GM12892 (cell line): Measurements from ENCODE around the gene ULK4.
"Not testable (repeated sequence)": the region's sequence is repeated elsewhere in the genome, so short reads cannot be mapped to it uniquely, and the experiment has no call there.

Source experiments
- POLR2A ChIP-seq: IDR thresholded peaks from 2 replicates; pipeline ENCODE4 v1.6.1; 2011; ENCODE audit warnings: low read depth, low read length, control low read depth
- POLR2AphosphoS5 ChIP-seq: IDR thresholded peaks from 2 replicates; pipeline ENCODE4 v1.6.1; 2011; ENCODE audit warnings: low read depth, low read length, control low read depth
- TAF1 ChIP-seq: IDR thresholded peaks from 2 replicates; pipeline ENCODE4 v1.6.1; 2011; ENCODE audit warnings: low read depth, mild to moderate bottlenecking, control low read depth, low read length, borderline replicate concordance

GRCh38 chr3:41675102-41675501 lies 286.8 kb downstream of the ULK4 start:
- TF ChIP-seq POLR2A, POLR2AphosphoS5, TAF1: not testable (repeated sequence)
